ENCODE results near the gene GPR157. TPM values are rescaled to one million over a fixed set of nuclear protein-coding genes. Genes with fewer than 3 reads are reported as not detected.

GPR157 gene
- total RNA-seq, 2 donors from 2014 or later: 2.3 to 5.0 TPM

- H3K9me3 Mint-ChIP-seq: peaks cover 46% of the 10 kb centered on the region
Measured at GRCh38 chr1:9093581-9093980, 35.3 kb downstream of the GPR157 start.

DNA sequence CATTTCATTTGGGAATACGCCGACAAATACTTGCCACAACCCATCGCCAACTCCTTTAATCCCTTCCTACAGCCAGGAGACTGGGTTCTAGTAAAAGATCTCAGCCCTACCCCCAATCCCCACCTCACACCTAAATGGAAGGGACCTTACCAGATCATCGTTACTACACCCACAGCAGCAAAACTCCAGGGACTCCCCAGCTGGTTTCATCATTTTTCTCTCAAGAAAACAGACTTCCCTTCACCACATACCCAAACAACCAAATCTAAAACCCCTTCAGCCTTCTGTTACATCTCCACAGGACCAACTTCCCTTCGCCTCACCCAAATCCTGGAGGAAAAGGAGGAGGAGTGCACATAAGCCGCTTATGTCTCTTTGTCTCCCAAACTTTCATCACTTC is 35.8 kb downstream of the GPR157 start:
- no peak overlapping the region for H3K4me3 Mint-ChIP-seq
- no peaks in the 10 kb centered on the region for H3K4me1 Mint-ChIP-seq
- no peak for DNase-seq
- peaks cover 22% of the 10 kb centered on the region for H3K9me3 ChIP-seq (ENCODE audit: control insufficient read depth, low read length)
- H3K27ac ChIP-seq (ENCODE audit: low read depth, low read length): no peak overlapping the region
- H3K27ac Mint-ChIP-seq: no peak overlapping the region
- H3K9ac ChIP-seq (ENCODE audit: extremely low read depth, low read length, poor library complexity, severe bottlenecking): no peak overlapping the region
- no peaks in the 10 kb centered on the region for H3K36me3 ChIP-seq (ENCODE audit: control insufficient read depth, insufficient read depth, low read length)
- peaks cover 47% of the 10 kb centered on the region for H3K9me3 Mint-ChIP-seq
- H3K4me1 ChIP-seq (ENCODE audit: control insufficient read depth, insufficient read depth, low read length): no peaks in the 10 kb centered on the region
- H3K27me3 ChIP-seq (ENCODE audit: control insufficient read depth, insufficient read depth, low read length, poor library complexity, severe bottlenecking): no peaks in the 10 kb centered on the region
- 93 to 94% methylated on average over 3 to 6 of the region's 6 CpGs for WGBS, 2 experiments (ENCODE audit: insufficient coverage in 1 of 2, insufficient read length in 1 of 2)
- peaks cover 8% of the 10 kb centered on the region for H3K36me3 Mint-ChIP-seq (ENCODE audit: low read depth)
- no peak for TF ChIP-seq CTCF (conservative IDR thresholded peaks at IDR 0.05)
- peaks cover 2% of the 10 kb centered on the region for H3K27me3 Mint-ChIP-seq (ENCODE audit: insufficient read depth)
- H3K4me3 ChIP-seq (ENCODE audit: low read length): no peak overlapping the region

More at GRCh38 chr1:9093581-9093980, 35.3 kb downstream of the GPR157 start:
- DNase-seq: no peak
- no peaks in the 10 kb centered on the region for H3K4me1 Mint-ChIP-seq
- no peak for TF ChIP-seq CTCF (conservative IDR thresholded peaks at IDR 0.05)
- no peak overlapping the region for H3K27ac ChIP-seq (ENCODE audit: low read depth, low read length)
- H3K4me3 Mint-ChIP-seq: no peak overlapping the region
- H3K27ac Mint-ChIP-seq: no peak overlapping the region
- H3K4me3 ChIP-seq (ENCODE audit: low read length): no peak overlapping the region
- peaks cover 22% of the 10 kb centered on the region for H3K9me3 ChIP-seq (ENCODE audit: control insufficient read depth, low read length)
- 86 to 93% methylated on average over 6 of the region's 6 CpGs for WGBS, 2 experiments (ENCODE audit: insufficient coverage in 1 of 2, insufficient read length in 1 of 2)
- peaks cover 2% of the 10 kb centered on the region for H3K27me3 Mint-ChIP-seq (ENCODE audit: insufficient read depth)
- H3K9ac ChIP-seq (ENCODE audit: extremely low read depth, low read length, poor library complexity, severe bottlenecking): no peak overlapping the region
- peaks cover 8% of the 10 kb centered on the region for H3K36me3 Mint-ChIP-seq (ENCODE audit: low read depth)
- no peaks in the 10 kb centered on the region for H3K36me3 ChIP-seq (ENCODE audit: control insufficient read depth, insufficient read depth, low read length)
- no peaks in the 10 kb centered on the region for H3K4me1 ChIP-seq (ENCODE audit: control insufficient read depth, insufficient read depth, low read length)
- no peaks in the 10 kb centered on the region for H3K27me3 ChIP-seq (ENCODE audit: control insufficient read depth, insufficient read depth, low read length, poor library complexity, severe bottlenecking)

- H3K4me1 ChIP-seq (ENCODE audit: control insufficient read depth, insufficient read depth, low read length): no peaks in the 10 kb centered on the region
- Mint-ChIP-seq H3K4me1 (no peaks in the 10 kb centered on the region), H3K9me3 (peaks cover 31% of the 10 kb centered on the region), H3K36me3 (ENCODE audit: low read depth) (no peaks in the 10 kb centered on the region), H3K27ac (no peak overlapping the region), H3K27me3 (ENCODE audit: insufficient read depth) (peaks cover 4% of the 10 kb centered on the region), H3K4me3 (no peak overlapping the region)
- H3K4me3 ChIP-seq (ENCODE audit: low read length): no peak overlapping the region
- 92 to 97% methylated on average over 3 to 4 of the region's 4 CpGs for WGBS, 2 experiments (ENCODE audit: insufficient coverage in 1 of 2, insufficient read length in 1 of 2)
- H3K27me3 ChIP-seq (ENCODE audit: control insufficient read depth, insufficient read depth, low read length, poor library complexity, severe bottlenecking): no peaks in the 10 kb centered on the region
- no peak overlapping the region for H3K27ac ChIP-seq (ENCODE audit: low read depth, low read length)
- no peak overlapping the region for H3K9ac ChIP-seq (ENCODE audit: extremely low read depth, low read length, poor library complexity, severe bottlenecking)
- DNase-seq: no peak
- H3K36me3 ChIP-seq (ENCODE audit: control insufficient read depth, insufficient read depth, low read length): no peaks in the 10 kb centered on the region
- no peak for TF ChIP-seq CTCF (conservative IDR thresholded peaks at IDR 0.05)
- H3K9me3 ChIP-seq (ENCODE audit: control insufficient read depth, low read length): peaks cover 7% of the 10 kb centered on the region
Measured at GRCh38 chr1:9088807-9089206, 40.1 kb downstream of the GPR157 start.
